Osteocyte (in vitro differentiated cells): Measurements from ENCODE around the gene TPM1. TPM values are rescaled to one million over a fixed set of nuclear protein-coding genes. Genes with fewer than 3 reads are reported as not detected.

Experiments
- DNase-seq: peaks from one replicate; pipeline ENCODE4 v3.0.0; 2021; ENCODE audit warnings: mixed read lengths; ENCODE audit not compliant: unreplicated experiment; ENCODE audit errors: extremely low spot score
- H3K27ac Mint-ChIP-seq: one replicate; pipeline ENCODE4 v1.8.0; 2021; ENCODE audit warnings: mild to moderate bottlenecking, mixed read lengths; ENCODE audit not compliant: unreplicated experiment
- H3K27me3 Mint-ChIP-seq: one replicate; pipeline ENCODE4 v1.8.0; 2021; ENCODE audit warnings: mixed read lengths; ENCODE audit not compliant: unreplicated experiment
- H3K36me3 Mint-ChIP-seq: one replicate; pipeline ENCODE4 v1.8.0; 2021; ENCODE audit warnings: mixed read lengths; ENCODE audit not compliant: unreplicated experiment
- H3K4me1 Mint-ChIP-seq: one replicate; pipeline ENCODE4 v1.8.0; 2021; ENCODE audit warnings: mixed read lengths; ENCODE audit not compliant: unreplicated experiment
- H3K4me3 Mint-ChIP-seq: one replicate; pipeline ENCODE4 v1.8.0; 2021; ENCODE audit warnings: mild to moderate bottlenecking, moderate library complexity, mixed read lengths; ENCODE audit not compliant: unreplicated experiment
- H3K9me3 Mint-ChIP-seq: one replicate; pipeline ENCODE4 v1.8.0; 2021; ENCODE audit warnings: mixed read lengths; ENCODE audit not compliant: unreplicated experiment
- total RNA-seq: library from RNA; stranded (reverse); gene quantifications from 2 replicates; pipeline ENCODE4 v1.2.1, GENCODE V29; 2021
- TF ChIP-seq, protein P1 (sequence below): fragments of 200-600 bp; sonication (generic); IDR thresholded peaks from 2 replicates; pipeline ENCODE4 v1.5.0; 2021; ENCODE audit warnings: antibody characterized with exemption, mild to moderate bottlenecking, moderate library complexity

The TPM1 gene
- total RNA-seq, 1 donor from 2014 or later: 1,747 TPM

DNA sequence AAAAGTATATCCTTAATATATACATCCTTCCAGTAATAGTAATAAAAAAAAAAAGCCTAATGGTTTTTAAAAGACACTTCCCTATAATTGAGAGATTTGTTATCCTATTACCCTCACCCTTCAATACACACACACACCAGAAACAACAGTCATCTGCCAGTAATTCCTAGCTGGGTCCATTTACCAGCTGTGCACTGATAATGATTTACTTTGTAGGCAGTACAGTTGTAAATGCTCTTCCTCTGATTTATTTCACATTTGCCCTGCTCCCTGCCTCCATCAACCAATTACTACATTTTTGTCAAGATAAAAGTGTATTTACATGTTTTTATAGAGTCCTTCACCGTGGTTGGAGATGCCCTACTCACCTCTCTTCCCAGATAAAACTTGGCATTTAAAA lies 12.4 kb downstream of the TPM1 start:
- Mint-ChIP-seq H3K27me3 (no peaks in the 10 kb centered on the region), H3K27ac (peak overlapping the region; percentile 97), H3K4me1 (peaks cover 80% of the 10 kb centered on the region), H3K36me3 (peaks cover 58% of the 10 kb centered on the region), H3K4me3 (peak overlapping the region; percentile 23), H3K9me3 (no peaks in the 10 kb centered on the region)
- TF ChIP-seq, protein P1, sequence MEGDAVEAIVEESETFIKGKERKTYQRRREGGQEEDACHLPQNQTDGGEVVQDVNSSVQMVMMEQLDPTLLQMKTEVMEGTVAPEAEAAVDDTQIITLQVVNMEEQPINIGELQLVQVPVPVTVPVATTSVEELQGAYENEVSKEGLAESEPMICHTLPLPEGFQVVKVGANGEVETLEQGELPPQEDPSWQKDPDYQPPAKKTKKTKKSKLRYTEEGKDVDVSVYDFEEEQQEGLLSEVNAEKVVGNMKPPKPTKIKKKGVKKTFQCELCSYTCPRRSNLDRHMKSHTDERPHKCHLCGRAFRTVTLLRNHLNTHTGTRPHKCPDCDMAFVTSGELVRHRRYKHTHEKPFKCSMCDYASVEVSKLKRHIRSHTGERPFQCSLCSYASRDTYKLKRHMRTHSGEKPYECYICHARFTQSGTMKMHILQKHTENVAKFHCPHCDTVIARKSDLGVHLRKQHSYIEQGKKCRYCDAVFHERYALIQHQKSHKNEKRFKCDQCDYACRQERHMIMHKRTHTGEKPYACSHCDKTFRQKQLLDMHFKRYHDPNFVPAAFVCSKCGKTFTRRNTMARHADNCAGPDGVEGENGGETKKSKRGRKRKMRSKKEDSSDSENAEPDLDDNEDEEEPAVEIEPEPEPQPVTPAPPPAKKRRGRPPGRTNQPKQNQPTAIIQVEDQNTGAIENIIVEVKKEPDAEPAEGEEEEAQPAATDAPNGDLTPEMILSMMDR: no peak
- DNase-seq: no peak

DNA sequence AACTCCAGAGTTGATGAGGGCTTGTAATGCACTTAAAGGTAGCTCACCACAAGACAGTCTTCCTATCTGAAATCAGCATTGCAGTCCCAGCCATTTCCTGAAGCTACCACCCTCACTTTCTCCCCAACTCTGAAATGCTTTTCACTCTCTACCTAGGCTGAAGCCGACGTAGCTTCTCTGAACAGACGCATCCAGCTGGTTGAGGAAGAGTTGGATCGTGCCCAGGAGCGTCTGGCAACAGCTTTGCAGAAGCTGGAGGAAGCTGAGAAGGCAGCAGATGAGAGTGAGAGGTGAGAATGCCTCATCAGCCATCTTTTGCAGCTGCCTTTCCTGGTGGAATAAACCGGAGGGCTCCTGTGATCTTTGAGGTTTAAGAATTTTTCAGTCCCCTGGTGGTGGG lies 14.3 kb downstream of the TPM1 start:
- Mint-ChIP-seq H3K36me3 (peaks cover 62% of the 10 kb centered on the region), H3K4me1 (peaks cover 72% of the 10 kb centered on the region)
- DNase-seq: no peak

DNA sequence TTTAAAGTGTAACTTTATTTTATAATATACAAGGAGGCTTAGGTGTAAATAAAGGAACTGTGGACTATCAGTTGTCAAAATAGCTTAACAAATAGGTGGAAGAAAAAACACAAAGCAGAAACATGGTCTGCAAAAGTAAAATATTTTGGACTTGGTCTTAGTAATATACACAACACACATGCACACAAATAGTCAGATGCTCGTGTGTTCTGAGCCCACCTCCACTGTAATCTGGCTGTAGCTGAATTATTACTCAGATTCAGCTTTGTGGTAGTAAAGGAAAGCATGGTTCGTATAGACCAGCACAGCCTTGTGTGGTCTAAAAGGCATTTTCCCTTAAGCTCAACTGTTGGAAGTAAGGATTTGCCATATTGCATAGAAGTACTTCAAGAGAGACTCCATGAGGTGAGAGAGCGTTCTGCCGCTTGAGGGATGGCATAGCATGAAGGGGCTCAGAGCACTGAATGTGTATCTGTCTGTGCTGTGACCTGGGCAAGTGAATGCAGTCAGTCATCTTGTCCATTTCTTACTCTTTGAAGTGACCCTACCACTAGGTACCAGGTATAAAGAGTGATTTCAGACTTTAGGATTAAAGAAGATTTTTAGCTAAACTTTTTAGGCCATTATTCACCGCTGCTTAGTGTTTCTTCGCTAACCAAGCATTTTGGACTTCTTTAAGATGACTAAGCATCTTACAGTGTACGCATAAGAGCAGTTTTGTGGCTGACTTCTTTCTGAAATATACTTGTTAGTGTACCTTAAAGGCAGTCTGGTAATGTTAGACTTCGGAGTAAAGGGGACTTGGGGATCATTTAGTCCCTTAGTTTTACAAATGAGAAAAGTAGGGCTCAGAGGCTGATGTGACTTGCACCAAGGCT lies 15.2 kb downstream of the TPM1 start:
- H3K27ac Mint-ChIP-seq: peak overlapping the region; percentile 84
- peaks cover 67% of the 10 kb centered on the region for H3K36me3 Mint-ChIP-seq
- H3K9me3 Mint-ChIP-seq: no peaks in the 10 kb centered on the region
- peaks cover 70% of the 10 kb centered on the region for H3K4me1 Mint-ChIP-seq
- H3K4me3 Mint-ChIP-seq: no peak overlapping the region
- TF ChIP-seq, protein P1: no peak
- DNase-seq: no peak
- no peaks in the 10 kb centered on the region for H3K27me3 Mint-ChIP-seq

More for the DNA sequence above, 14.3 kb downstream of the TPM1 start:
- no peak overlapping the region for H3K4me3 Mint-ChIP-seq
- TF ChIP-seq, protein P1: no peak
- no peaks in the 10 kb centered on the region for H3K9me3 Mint-ChIP-seq
- H3K27ac Mint-ChIP-seq: peak overlapping the region; percentile 84
- no peaks in the 10 kb centered on the region for H3K27me3 Mint-ChIP-seq

DNA sequence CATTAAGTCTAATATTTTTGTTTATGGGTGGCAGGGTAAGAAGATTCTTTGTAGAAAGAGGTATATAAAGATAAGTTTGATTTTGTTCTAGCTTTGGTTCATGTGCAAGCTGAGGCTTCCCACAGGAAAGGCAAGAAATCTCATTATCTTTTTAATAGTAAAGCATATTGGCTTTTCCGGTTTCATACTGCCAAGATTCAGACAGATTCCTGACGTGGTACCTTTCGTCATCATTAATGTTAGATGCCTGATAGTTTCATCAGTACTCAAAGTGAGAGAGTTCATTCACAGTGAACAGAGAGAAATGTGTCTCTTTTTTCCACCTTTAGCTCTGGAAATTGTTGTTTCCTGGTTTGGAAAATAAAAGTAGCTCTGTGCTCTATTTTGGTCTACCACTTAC lies 16.5 kb downstream of the TPM1 start:
- H3K27me3 Mint-ChIP-seq: no peaks in the 10 kb centered on the region
- H3K27ac Mint-ChIP-seq: peak overlapping the region; percentile 66
- H3K36me3 Mint-ChIP-seq: peaks cover 81% of the 10 kb centered on the region
- H3K4me3 Mint-ChIP-seq: no peak overlapping the region
- peaks cover 62% of the 10 kb centered on the region for H3K4me1 Mint-ChIP-seq
- TF ChIP-seq, protein P1: no peak
- H3K9me3 Mint-ChIP-seq: no peaks in the 10 kb centered on the region
- DNase-seq: no peak

DNA sequence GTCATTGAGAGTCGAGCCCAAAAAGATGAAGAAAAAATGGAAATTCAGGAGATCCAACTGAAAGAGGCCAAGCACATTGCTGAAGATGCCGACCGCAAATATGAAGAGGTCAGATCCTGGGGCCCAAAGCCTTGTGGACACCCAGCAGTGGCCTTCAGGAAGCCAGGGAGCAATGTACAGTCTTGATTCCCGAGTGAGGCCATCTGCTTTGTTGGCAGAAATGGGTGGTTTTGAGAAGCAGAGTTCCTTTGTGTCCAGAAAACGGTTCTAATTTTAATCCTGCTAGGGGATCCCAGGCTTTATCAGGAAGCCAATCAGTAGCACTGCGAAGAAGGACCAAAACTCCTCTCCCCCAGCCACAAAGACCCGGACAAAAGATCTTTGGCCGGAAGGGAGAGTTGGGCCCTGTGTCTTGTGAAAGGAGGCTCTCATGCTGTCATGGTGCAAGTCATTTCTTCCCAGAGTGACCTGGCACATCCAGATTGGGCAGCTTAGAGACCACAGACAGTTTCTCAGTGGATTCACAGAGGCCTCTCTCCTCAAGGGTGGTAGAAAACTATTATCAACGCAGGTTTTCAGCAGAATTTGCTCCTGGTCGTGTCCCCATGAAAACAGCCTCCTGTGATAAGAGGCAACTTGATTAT lies 17.1 kb downstream of the TPM1 start:
- H3K27ac Mint-ChIP-seq: peak overlapping the region; percentile 66
- no peak for DNase-seq
- peaks cover 58% of the 10 kb centered on the region for H3K4me1 Mint-ChIP-seq
- peaks cover 84% of the 10 kb centered on the region for H3K36me3 Mint-ChIP-seq
- H3K27me3 Mint-ChIP-seq: no peaks in the 10 kb centered on the region
- H3K9me3 Mint-ChIP-seq: no peaks in the 10 kb centered on the region
- TF ChIP-seq, protein P1: no peak
- no peak overlapping the region for H3K4me3 Mint-ChIP-seq
